GM06990 (cell line): ENCODE data around the gene AP2A2.

Experiments used
- DNase-seq: peaks from one replicate; pipeline ENCODE4 v3.0.0-alpha.2; 2011; ENCODE audit not compliant: insufficient read length; ENCODE audit errors: extremely low read depth
- H3K27me3 ChIP-seq: replicated peaks from 2 replicates; pipeline ENCODE4 v1.6.0; 2011; ENCODE audit warnings: low read length; ENCODE audit not compliant: control insufficient read depth, insufficient read depth
- H3K36me3 ChIP-seq: 2 replicates; pipeline ENCODE4 v1.5.1; 2011; ENCODE audit warnings: low read length; ENCODE audit not compliant: control insufficient read depth, insufficient read depth
- H3K4me3 ChIP-seq: replicated peaks from 2 replicates; pipeline ENCODE4 v1.5.1; 2011; ENCODE audit warnings: low read depth, mild to moderate bottlenecking, control low read depth, low read length
- TF ChIP-seq, protein P1 (sequence below): IDR thresholded peaks from 2 replicates; pipeline ENCODE4 v1.5.1; 2011; ENCODE audit warnings: low read length, control low read depth, mild to moderate bottlenecking, inconsistent platforms; ENCODE audit not compliant: insufficient read depth, poor library complexity, severe bottlenecking

AP2A2 gene

DNA sequence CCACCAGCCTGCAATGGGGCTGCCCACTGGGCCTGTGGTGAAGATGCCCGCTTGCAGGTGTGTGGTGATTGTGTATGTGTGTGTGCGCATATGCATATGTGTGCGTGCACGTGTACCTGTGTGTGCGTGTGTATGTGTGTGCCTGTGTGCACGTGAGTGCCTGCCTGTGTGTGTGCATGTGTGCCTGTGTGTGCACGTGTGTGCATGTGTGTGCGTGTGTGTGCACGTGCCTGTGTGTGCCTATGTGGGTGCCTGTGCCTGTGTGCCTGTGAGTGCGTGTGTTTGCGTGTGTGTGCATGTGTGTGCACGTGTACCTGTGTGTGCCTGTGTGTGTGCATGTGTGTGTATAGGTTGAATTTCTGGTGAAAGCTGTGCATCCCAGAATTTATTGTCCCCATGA is 113.3 kb downstream of the AP2A2 start:
- Histone ChIP-seq H3K27me3 (no peaks in the 10 kb centered on the region; the same call in 1 of the 2 replicates), H3K36me3 (no peaks in the 10 kb centered on the region), H3K4me3 (no peak overlapping the region)
- TF ChIP-seq, protein P1, sequence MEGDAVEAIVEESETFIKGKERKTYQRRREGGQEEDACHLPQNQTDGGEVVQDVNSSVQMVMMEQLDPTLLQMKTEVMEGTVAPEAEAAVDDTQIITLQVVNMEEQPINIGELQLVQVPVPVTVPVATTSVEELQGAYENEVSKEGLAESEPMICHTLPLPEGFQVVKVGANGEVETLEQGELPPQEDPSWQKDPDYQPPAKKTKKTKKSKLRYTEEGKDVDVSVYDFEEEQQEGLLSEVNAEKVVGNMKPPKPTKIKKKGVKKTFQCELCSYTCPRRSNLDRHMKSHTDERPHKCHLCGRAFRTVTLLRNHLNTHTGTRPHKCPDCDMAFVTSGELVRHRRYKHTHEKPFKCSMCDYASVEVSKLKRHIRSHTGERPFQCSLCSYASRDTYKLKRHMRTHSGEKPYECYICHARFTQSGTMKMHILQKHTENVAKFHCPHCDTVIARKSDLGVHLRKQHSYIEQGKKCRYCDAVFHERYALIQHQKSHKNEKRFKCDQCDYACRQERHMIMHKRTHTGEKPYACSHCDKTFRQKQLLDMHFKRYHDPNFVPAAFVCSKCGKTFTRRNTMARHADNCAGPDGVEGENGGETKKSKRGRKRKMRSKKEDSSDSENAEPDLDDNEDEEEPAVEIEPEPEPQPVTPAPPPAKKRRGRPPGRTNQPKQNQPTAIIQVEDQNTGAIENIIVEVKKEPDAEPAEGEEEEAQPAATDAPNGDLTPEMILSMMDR: no peak
- no peak for DNase-seq

DNA sequence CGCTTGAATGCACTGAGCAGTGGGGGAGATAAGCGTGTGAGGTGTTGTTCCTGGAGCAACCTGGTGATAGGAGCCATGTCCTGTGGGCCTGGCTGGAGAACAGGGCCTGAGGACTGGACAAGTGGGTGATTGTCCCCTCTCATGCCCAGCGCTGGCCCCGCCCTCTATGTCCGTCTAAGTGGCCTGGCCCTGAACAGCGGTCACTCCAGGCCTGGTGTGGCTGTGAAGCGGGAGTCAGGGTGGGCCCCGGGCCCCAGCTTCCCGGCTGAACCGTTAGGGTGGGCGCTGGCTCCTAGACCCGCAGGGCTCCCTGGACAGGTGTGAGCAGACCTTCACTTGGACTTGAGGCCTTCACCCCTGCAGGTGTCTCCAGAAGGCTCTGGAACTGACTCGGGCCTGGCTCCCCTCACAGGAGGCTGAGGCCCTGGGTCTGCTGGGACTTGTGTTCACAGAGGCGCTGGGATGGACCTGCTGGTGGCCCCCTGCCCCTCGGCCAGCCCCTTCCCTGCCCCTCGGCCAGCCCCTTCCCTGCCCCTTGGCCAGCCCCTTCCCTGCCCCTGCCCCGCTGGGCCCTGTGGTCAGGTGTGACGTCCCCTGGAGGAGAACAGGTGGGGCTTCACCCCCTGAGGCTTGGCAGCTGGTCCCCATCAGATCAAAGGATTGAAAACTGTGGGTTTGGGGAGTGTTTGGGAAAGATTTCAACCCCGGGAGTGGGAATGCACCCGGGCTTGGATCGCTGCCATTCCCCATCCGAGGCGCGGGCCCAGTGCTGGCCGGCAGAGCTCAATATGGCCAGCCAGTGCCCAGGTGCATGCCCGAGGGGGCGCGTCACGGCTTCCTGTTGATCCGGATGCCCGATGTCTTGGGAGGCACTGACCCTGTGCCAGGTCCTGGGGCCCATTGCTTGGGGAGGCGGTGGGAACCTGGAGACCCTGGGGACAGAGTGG is 114.1 kb downstream of the AP2A2 start:
- H3K27me3 ChIP-seq: no peaks in the 10 kb centered on the region; the same call in 1 of the 2 replicates
- H3K36me3 ChIP-seq: no peaks in the 10 kb centered on the region
- DNase-seq: no peak
- TF ChIP-seq, protein P1: no peak
- H3K4me3 ChIP-seq: no peak overlapping the region

DNA sequence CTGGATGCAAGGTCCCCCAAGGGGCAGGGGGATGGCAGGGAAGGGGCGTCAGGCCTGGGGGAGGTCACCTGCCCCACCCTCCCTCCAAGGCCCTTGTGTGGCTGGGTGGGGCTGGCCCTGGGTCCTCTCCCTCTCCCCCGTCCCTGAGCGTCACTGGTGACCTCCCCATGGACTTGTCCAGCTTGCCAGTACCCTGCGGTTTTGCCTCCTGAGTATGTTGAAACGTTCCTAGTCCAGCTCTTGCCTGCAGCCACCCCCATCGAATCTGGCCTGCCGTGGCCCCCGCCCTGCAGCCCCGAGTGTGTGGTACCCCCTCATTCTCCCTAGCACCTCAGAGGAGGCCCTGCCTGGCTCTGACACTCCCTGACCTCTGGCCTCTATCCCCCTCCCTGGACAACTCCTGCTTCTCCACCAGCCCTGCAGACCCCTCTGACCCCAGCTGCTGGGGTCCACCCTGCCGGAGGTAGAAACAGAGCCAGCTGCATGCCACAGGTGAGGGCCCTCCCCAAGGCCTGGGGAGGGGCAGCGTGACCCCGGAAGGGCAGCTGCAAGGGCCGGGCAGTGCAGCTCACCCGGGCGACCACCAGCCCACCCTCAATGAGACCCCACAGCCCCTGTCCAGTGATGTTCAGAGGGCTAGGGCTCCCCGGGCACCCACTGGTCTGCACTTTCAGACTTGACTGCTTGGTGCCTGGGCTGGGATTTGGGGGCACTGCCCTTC is 114.9 kb downstream of the AP2A2 start:
- no peak for DNase-seq
- no peaks in the 10 kb centered on the region for H3K36me3 ChIP-seq

DNA sequence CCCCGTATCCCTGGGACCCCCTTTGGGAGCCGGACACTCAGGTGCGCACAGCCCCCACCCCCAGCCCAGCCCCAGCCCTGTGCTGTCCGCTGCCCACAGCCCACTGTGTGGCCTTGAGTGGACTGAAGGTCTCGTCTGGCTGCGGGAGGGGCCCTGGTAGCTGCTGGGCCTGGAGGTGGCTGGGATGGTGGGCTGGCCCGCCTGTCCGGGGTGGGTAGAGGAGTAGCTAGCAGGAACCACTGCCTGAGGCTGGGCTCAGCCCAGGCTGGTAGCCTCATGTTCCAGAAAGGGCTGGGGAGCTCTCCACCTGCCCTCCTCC is 115.4 kb downstream of the AP2A2 start:
- TF ChIP-seq, protein P1: no peak
- H3K4me3 ChIP-seq: no peak overlapping the region
- H3K27me3 ChIP-seq: no peaks in the 10 kb centered on the region; the same call in 1 of the 2 replicates
- H3K36me3 ChIP-seq: no peaks in the 10 kb centered on the region
- no peak for DNase-seq

More for the DNA sequence above, 114.9 kb downstream of the AP2A2 start:
- Histone ChIP-seq H3K4me3 (no peak overlapping the region), H3K27me3 (no peaks in the 10 kb centered on the region; the same call in 1 of the 2 replicates)
- TF ChIP-seq, protein P1: no peak

DNA sequence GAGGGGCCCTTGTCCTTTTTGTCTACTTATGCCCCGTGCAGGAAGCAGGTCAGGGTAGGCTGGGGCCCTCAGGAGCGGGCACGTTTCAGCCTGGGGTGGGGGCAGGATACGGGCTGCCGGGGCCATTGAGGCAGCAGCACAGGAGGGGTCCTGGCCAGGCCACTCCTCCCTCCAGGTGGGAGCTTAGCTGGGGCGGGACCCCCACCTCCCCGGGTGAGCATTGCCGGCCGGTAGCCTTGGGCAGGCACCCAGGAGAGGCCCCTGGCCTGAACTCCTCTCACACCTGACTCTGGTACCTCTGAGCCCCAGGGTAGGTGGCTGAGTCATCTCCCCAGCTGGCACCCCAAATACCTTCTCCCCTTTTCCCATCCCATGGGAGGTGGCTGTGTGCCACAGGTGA is 115.8 kb downstream of the AP2A2 start:
- DNase-seq: no peak
- TF ChIP-seq, protein P1: no peak
- Histone ChIP-seq H3K4me3 (no peak overlapping the region), H3K27me3 (no peaks in the 10 kb centered on the region; the same call in 1 of the 2 replicates), H3K36me3 (no peaks in the 10 kb centered on the region)
